ENCODE results near the gene ASL.

Gene ASL

DNA sequence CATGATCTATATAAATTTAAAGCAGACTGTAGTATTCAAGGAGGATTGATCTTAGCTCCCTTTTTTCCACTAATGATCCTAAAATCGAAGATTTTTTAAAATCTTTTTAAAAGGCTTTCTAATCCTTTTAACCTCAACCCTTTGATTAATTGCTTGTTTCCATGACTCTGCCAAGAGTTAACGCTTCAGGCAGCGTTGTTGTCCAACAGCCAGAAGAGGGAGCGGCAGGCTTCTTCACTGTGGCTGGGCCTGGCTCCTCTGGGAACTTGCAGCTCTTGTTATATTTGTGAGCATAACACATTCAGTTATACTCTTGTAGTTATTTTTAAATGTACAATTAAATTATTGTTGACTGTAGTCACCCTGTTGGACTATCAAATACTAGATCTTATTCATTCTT, 65.3 kb downstream of the ASL start:
- H3K4me3 ChIP-seq (ENCODE audit: low read depth, low read length) = no peak overlapping the region
- no peak for TF ChIP-seq CTCF (IDR thresholded peaks at IDR 0.05; ENCODE audit: borderline replicate concordance, insufficient read depth, low read depth, low read length)

GRCh38 chr7:66142334-66142733, 66.7 kb downstream of the ASL start:
- no peak overlapping the region for H3K4me3 ChIP-seq (ENCODE audit: low read depth, low read length)
- no peak for TF ChIP-seq CTCF (IDR thresholded peaks at IDR 0.05; ENCODE audit: borderline replicate concordance, insufficient read depth, low read depth, low read length)

DNA sequence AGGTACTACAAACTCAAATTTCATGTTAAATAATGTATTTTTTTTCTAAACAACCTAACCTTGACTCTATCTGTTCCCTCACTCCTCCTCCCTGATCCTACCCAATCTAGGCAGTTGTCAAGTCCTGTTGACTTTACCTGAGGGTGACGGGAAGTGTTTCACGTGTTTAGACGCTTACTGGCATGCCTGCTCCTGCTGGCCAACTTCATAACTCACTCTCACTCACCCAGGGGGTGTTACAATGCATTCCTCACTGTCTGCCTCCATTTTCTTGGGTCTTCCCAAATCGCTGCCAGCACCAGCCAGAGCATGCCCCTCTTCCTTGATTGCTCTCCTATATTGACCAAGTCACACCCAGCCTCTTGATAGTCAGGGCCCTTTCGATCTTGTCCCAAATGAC, 67.4 kb downstream of the ASL start:
- H3K4me3 ChIP-seq (ENCODE audit: low read depth, low read length) = no peak overlapping the region
- TF ChIP-seq CTCF (IDR thresholded peaks at IDR 0.05; ENCODE audit: borderline replicate concordance, insufficient read depth, low read depth, low read length) = no peak
